ENCODE results near the gene C9orf50. TPM values are rescaled to one million over a fixed set of nuclear protein-coding genes. Genes with fewer than 3 reads are reported as not detected.
"Not testable (repeated sequence)": the region's sequence is repeated elsewhere in the genome, so short reads cannot be mapped to it uniquely, and the experiment has no call there.

Gene C9orf50
- total RNA-seq, 2 experiments from 2014 or later = not detected

GRCh38 chr9:129639034-129639630, 18.2 kb upstream of the C9orf50 start:
- Histone ChIP-seq H3K4me1 (ENCODE audit: insufficient read depth, low read length) (peaks cover 35% of the 10 kb centered on the region), H3K27me3 (ENCODE audit: control insufficient read depth in 1 of 2, insufficient read depth in 2 of 2, low read length in 2 of 2) (no peaks in the 10 kb centered on the region), H3K36me3 (ENCODE audit: insufficient read depth, low read length) (peaks cover 54% of the 10 kb centered on the region), H3K27ac (ENCODE audit: low read depth in 1 of 2, low read length in 2 of 2) (no peak overlapping the region), H3K9me3 (ENCODE audit: control insufficient read depth in 1 of 2, insufficient read depth in 1 of 2, low read length in 2 of 2) (no peaks in the 10 kb centered on the region), H3K4me3 (ENCODE audit: low read length) (no peak overlapping the region)
- TF ChIP-seq CTCF (IDR thresholded peaks at IDR 0.05) = no peak
- intact Hi-C loops (cut with DNase I, micrococcal nuclease) = no loop called here
- H3K9me3 Mint-ChIP-seq = no peaks in the 10 kb centered on the region
- no peak overlapping the region for H3K27ac Mint-ChIP-seq
- no peaks in the 10 kb centered on the region for H3K27me3 Mint-ChIP-seq
- POLR2A ChIA-PET = interaction anchor here (6.5 kb wide), 1 partner anchor 13 kb away, joined by 40 read pairs; the partner anchor contains the start of gene NTMT1
- H3K4me1 Mint-ChIP-seq (ENCODE audit: low read depth) = peaks cover 11% of the 10 kb centered on the region
- ATAC-seq (ENCODE audit: poor library complexity) (no peak), DNase-seq (no peak)
- CTCF ChIA-PET = no interaction called here
- peak overlapping the region; percentile 38 for H3K4me3 Mint-ChIP-seq
- H3K36me3 Mint-ChIP-seq (ENCODE audit: low read depth) = peaks cover 43% of the 10 kb centered on the region

GRCh38 chr9:129637673-129638439, 17.0 kb upstream of the C9orf50 start:
- H3K27me3 ChIP-seq (ENCODE audit: control insufficient read depth in 1 of 2, insufficient read depth in 2 of 2, low read length in 2 of 2) = no peaks in the 10 kb centered on the region
- peak overlapping the region; percentile 50 for H3K27ac Mint-ChIP-seq
- peaks cover 67% of the 10 kb centered on the region for H3K36me3 ChIP-seq (ENCODE audit: insufficient read depth, low read length)
- H3K4me1 Mint-ChIP-seq (ENCODE audit: low read depth) = peaks cover 11% of the 10 kb centered on the region
- H3K27me3 Mint-ChIP-seq = no peaks in the 10 kb centered on the region
- peaks cover 56% of the 10 kb centered on the region for H3K36me3 Mint-ChIP-seq (ENCODE audit: low read depth)
- POLR2A ChIA-PET = interaction anchor here (6.5 kb wide), 1 partner anchor 12 kb away, joined by 40 read pairs; the partner anchor contains the start of gene NTMT1
- H3K27ac ChIP-seq (ENCODE audit: low read depth in 1 of 2, low read length in 2 of 2) = no peak overlapping the region
- intact Hi-C loops (cut with DNase I, micrococcal nuclease) = no loop called here
- TF ChIP-seq CTCF (IDR thresholded peaks at IDR 0.05) = no peak
- no peak for ATAC-seq (ENCODE audit: poor library complexity)
- no peaks in the 10 kb centered on the region for H3K9me3 Mint-ChIP-seq
- CTCF ChIA-PET = no interaction called here
- DNase-seq = no peak
- peaks cover 35% of the 10 kb centered on the region for H3K4me1 ChIP-seq (ENCODE audit: insufficient read depth, low read length)
- no peaks in the 10 kb centered on the region for H3K9me3 ChIP-seq (ENCODE audit: control insufficient read depth in 1 of 2, insufficient read depth in 1 of 2, low read length in 2 of 2)
- H3K4me3 ChIP-seq (ENCODE audit: low read length) = no peak overlapping the region
- peak overlapping the region; percentile 61 for H3K4me3 Mint-ChIP-seq

- Mint-ChIP-seq H3K27ac (no peak overlapping the region), H3K9me3 (no peaks in the 10 kb centered on the region)
- intact Hi-C loops (cut with DNase I, micrococcal nuclease) = no loop called here
These were observed 16.2 kb upstream of the C9orf50 start for GRCh38 chr9:129637102-129637501.

GRCh38 chr9:129636343-129636742, 15.4 kb upstream of the C9orf50 start:
- ATAC-seq (ENCODE audit: poor library complexity); H3K27me3 Mint-ChIP-seq; H3K9me3 Mint-ChIP-seq; H3K27ac ChIP-seq (ENCODE audit: low read depth in 1 of 2, low read length in 2 of 2); CTCF ChIA-PET; H3K4me3 ChIP-seq (ENCODE audit: low read length); intact Hi-C loops (cut with DNase I, micrococcal nuclease); H3K9me3 ChIP-seq (ENCODE audit: control insufficient read depth in 1 of 2, insufficient read depth in 1 of 2, low read length in 2 of 2); H3K4me3 Mint-ChIP-seq; DNase-seq; H3K27ac Mint-ChIP-seq; H3K27me3 ChIP-seq (ENCODE audit: control insufficient read depth in 1 of 2, insufficient read depth in 2 of 2, low read length in 2 of 2): not testable (repeated sequence)
- H3K4me1 ChIP-seq (ENCODE audit: insufficient read depth, low read length) = peaks cover 37% of the 10 kb centered on the region
- H3K4me1 Mint-ChIP-seq (ENCODE audit: low read depth) = peaks cover 14% of the 10 kb centered on the region
- peaks cover 70% of the 10 kb centered on the region for H3K36me3 Mint-ChIP-seq (ENCODE audit: low read depth)
- peaks cover 77% of the 10 kb centered on the region for H3K36me3 ChIP-seq (ENCODE audit: insufficient read depth, low read length)
- POLR2A ChIA-PET = interaction anchor here (1.0 to 6.5 kb wide), 2 partner anchors 11 to 12 kb away, joined by 3 to 40 read pairs; partner anchors contain the start of gene NTMT1

More at GRCh38 chr9:129637102-129637501, 16.2 kb upstream of the C9orf50 start:
- POLR2A ChIA-PET = interaction anchor here (6.5 kb wide), 1 partner anchor 11 kb away, joined by 40 read pairs; the partner anchor contains the start of gene NTMT1
- Histone ChIP-seq H3K4me1 (ENCODE audit: insufficient read depth, low read length) (peaks cover 37% of the 10 kb centered on the region), H3K27ac (ENCODE audit: low read depth in 1 of 2, low read length in 2 of 2) (no peak overlapping the region), H3K9me3 (ENCODE audit: control insufficient read depth in 1 of 2, insufficient read depth in 1 of 2, low read length in 2 of 2) (no peaks in the 10 kb centered on the region), H3K4me3 (ENCODE audit: low read length) (no peak overlapping the region), H3K27me3 (ENCODE audit: control insufficient read depth in 1 of 2, insufficient read depth in 2 of 2, low read length in 2 of 2) (no peaks in the 10 kb centered on the region), H3K36me3 (ENCODE audit: insufficient read depth, low read length) (peaks cover 72% of the 10 kb centered on the region)
- ATAC-seq (ENCODE audit: poor library complexity) = no peak
- peaks cover 11% of the 10 kb centered on the region for H3K4me1 Mint-ChIP-seq (ENCODE audit: low read depth)
- no peaks in the 10 kb centered on the region for H3K27me3 Mint-ChIP-seq
- TF ChIP-seq CTCF (IDR thresholded peaks at IDR 0.05) = no peak
- CTCF ChIA-PET = no interaction called here
- no peak overlapping the region for H3K4me3 Mint-ChIP-seq
- no peak for DNase-seq
- H3K36me3 Mint-ChIP-seq (ENCODE audit: low read depth) = peaks cover 63% of the 10 kb centered on the region
